ENCODE data around the gene CD200R1.

CD200R1 gene

DNA sequence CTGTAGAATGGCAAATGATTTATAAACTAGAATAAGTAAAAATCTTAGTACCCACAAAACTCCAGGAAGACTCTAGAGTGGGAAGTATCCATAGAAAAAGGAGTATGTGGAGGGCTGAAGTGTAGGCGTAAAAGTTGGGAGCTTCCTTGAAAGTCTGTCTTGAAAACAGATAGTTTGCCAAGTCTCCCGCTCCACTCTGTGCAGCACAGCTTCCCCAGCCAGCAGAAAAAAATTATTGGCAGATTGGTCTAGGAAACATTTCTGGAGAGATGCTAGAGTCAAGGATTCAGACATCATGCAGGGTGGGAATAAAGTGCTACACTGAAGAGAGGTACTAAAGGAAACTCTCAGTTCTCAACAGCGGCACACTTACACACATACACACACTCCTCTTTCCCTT, 74.8 kb downstream of the CD200R1 start:
- DNase-seq (ENCODE audit: low read depth) = peak; percentile 6
- TF ChIP-seq, protein P1, sequence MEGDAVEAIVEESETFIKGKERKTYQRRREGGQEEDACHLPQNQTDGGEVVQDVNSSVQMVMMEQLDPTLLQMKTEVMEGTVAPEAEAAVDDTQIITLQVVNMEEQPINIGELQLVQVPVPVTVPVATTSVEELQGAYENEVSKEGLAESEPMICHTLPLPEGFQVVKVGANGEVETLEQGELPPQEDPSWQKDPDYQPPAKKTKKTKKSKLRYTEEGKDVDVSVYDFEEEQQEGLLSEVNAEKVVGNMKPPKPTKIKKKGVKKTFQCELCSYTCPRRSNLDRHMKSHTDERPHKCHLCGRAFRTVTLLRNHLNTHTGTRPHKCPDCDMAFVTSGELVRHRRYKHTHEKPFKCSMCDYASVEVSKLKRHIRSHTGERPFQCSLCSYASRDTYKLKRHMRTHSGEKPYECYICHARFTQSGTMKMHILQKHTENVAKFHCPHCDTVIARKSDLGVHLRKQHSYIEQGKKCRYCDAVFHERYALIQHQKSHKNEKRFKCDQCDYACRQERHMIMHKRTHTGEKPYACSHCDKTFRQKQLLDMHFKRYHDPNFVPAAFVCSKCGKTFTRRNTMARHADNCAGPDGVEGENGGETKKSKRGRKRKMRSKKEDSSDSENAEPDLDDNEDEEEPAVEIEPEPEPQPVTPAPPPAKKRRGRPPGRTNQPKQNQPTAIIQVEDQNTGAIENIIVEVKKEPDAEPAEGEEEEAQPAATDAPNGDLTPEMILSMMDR (IDR thresholded peaks at IDR 0.05; ENCODE audit: low read length, missing control alignments) = no peak

DNA sequence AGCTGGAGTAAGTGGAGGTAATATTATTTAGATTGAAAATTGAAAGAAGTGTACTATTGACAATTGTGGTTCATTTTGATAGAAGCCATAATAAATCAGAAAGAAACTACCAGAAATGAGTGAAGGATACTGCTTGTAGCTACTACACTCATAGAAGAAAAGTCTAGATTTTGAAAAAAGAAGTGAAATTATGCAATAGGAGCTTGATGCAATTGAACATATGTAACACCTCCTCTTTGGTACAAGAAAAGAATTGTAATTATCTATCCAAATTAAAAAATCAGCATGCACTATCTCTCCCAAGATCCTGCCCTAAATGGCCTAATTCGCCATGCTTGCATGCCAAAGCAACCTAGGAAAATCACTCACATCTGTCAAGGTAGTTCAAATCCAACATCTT, 77.1 kb downstream of the CD200R1 start:
- H3K4me3 ChIP-seq (replicated peaks; ENCODE audit: low read depth, low read length) = no peak overlapping the region
- no peak for DNase-seq (ENCODE audit: low read depth)
- TF ChIP-seq, protein P1 (IDR thresholded peaks at IDR 0.05; ENCODE audit: low read length, missing control alignments) = no peak

More for the DNA sequence above, 74.8 kb downstream of the CD200R1 start:
- no peak overlapping the region for H3K4me3 ChIP-seq (replicated peaks; ENCODE audit: low read depth, low read length)

DNA sequence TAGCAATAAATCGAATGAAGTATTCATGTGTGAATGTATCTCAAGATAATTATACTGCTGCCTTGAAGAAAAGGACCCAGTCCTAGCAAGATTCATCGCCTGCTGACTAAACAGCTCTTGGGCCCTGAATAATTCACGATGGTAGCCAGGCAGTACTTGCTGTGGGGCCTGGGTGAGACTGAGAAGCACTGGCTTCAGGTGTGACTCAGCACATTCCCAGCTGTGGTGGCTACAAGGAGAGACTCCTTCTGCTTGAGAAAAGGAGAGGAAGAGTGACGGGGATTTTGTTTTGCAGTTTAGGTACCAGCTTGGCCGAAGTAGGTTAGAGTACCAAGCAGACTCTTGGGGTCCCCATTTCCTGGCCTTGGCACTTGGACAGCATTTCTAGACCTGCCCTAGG, 80.6 kb downstream of the CD200R1 start:
- TF ChIP-seq, protein P1 (IDR thresholded peaks at IDR 0.05; ENCODE audit: low read length, missing control alignments) = no peak
- H3K4me3 ChIP-seq (replicated peaks; ENCODE audit: low read depth, low read length) = no peak overlapping the region
- peak; percentile 7 for DNase-seq (ENCODE audit: low read depth)

DNA sequence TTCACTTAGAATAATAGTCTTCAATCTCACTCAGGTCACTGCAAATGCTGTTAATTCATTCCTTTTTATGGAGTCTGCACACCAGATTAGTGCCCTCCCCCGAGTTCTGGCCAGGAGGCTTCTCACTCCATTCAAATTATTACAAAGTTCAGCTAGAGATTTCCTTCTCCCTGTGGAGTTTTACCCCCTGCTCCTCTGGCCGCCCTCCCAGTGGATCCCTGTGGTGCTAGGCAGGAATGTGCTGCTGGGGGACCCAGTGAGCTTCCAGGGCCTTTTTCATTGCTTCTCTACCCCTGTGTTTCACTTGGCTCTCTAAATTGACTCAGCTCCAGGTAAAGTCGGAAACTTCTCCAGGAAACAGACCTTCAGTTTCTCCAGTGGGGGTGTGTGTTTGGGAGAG, 85.5 kb downstream of the CD200R1 start:
- DNase-seq (ENCODE audit: low read depth) = no peak
- TF ChIP-seq, protein P1 (IDR thresholded peaks at IDR 0.05; ENCODE audit: low read length, missing control alignments) = no peak
- H3K4me3 ChIP-seq (replicated peaks; ENCODE audit: low read depth, low read length) = no peak overlapping the region

DNA sequence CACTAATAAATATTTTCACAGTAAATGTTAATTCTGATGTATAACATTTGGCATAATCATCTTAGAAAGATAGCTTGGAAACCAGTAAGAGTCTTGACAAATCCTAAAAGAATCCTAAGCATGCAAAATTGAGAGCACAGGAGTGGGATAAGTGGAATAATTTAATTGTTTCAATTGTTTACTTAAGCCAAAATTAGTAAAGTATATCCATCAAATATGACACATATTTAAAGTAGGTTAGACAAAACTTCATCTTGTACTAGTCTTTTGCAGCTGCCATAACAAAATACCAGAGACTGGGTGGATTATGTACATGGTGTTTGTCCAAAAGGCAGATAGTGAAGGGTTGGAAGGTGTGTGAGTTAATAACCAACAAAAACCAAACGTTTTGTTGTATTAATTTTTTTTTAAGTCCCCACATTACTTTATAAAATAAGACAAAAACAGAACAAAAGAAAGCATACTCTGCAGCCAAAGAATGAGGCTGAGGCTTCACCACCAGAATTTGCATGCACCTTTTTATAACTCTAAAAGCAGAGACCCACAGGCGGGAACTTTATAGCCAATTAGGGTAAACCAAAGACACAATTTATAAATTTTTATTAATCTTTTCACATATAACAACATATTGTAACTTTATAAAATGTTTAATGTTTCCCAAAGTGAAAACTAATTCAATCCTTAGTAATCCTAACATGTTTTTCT, 86.4 kb downstream of the CD200R1 start:
- TF ChIP-seq, protein P1 (IDR thresholded peaks at IDR 0.05; ENCODE audit: low read length, missing control alignments) = no peak
- DNase-seq (ENCODE audit: low read depth) = peak; percentile 19
- H3K4me3 ChIP-seq (replicated peaks; ENCODE audit: low read depth, low read length) = no peak overlapping the region

DNA sequence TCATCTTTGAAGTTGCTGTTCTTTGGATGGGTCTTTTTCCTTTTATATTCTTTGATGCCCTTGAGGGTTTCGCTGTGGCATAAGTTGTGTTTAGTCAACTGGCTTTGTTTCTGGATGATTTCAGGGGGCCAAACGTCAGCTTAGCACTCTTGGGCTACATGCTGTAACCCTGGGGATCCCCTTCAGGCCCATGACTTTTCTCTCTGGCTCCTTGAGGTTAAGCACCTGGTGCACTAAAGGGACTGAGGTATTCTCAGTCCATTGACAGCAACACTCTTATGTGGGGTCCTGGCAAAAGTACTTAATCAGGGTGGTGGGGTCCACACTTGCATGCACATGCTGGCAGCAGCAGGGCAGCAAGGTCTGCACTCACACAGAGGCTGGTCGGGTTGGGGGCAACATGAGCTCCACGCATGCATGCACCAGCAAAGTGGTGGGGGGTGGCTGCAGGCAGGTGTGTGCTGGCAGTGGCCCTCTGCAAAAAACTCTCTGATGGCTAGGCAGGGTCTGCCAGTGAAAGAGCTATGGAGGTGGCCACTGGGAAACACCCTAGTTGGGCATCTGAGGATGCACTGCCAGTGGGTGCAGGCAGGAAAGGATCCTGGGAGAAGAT, 90.1 kb downstream of the CD200R1 start:
- TF ChIP-seq, protein P1 (IDR thresholded peaks at IDR 0.05; ENCODE audit: low read length, missing control alignments) = no peak
- DNase-seq (ENCODE audit: low read depth) = no peak
- no peak overlapping the region for H3K4me3 ChIP-seq (replicated peaks; ENCODE audit: low read depth, low read length)

DNA sequence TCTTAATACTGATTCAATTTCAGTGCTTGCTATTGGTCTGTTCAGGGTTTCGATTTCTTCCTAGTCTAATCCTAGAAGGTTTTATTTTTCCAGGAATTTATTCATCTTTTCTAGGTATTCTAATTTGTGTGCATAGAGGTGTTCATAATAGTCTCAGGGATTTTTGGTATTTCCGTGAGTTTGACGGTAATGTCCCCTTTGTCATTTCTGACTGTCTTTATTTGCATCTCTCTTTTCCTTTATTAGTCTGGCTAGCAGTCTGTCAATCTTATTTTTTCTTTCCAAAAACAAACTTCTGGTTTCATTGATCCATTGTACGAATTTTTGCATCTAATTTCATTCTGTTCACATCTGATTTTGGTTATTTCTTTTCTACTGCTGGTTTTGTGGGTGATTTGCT, 93.0 kb downstream of the CD200R1 start:
- DNase-seq (ENCODE audit: low read depth) = no peak
- H3K4me3 ChIP-seq (replicated peaks; ENCODE audit: low read depth, low read length) = no peak overlapping the region
- TF ChIP-seq, protein P1 (IDR thresholded peaks at IDR 0.05; ENCODE audit: low read length, missing control alignments) = no peak

Measured in fibroblast of pulmonary artery (primary cell).